Measurements from ENCODE around the gene RHD.
"Not testable (repeated sequence)": the region's sequence is repeated elsewhere in the genome, so short reads cannot be mapped to it uniquely, and the experiment has no call there.

RHD gene

GRCh38 chr1:25361901-25362300 lies 89.6 kb downstream of the RHD start:
- Histone ChIP-seq H3F3A (ENCODE audit: insufficient read depth, low read length) (no peaks in the 10 kb centered on the region), H3K4me3 (ENCODE audit: low read depth, low read length, poor library complexity, severe bottlenecking) (no peak overlapping the region), H4K20me1 (ENCODE audit: insufficient read depth, low read length) (no peaks in the 10 kb centered on the region), H3K4me1 (ENCODE audit: insufficient read depth, low read length, severe bottlenecking) (no peaks in the 10 kb centered on the region), H3K79me2 (ENCODE audit: insufficient read depth, low read length) (no peaks in the 10 kb centered on the region), H3K27ac (ENCODE audit: low read depth, low read length, poor library complexity, severe bottlenecking) (no peak overlapping the region), H3K9ac (ENCODE audit: low read length) (no peak overlapping the region), H3K27me3 (ENCODE audit: insufficient read depth, low read length) (no peaks in the 10 kb centered on the region), H2AFZ (ENCODE audit: low read length) (no peak overlapping the region), H3K4me2 (ENCODE audit: low read length) (no peak overlapping the region), H3K36me3 (ENCODE audit: insufficient read depth, low read length) (peaks cover 45% of the 10 kb centered on the region), H3K9me3 (ENCODE audit: low read length) (no peaks in the 10 kb centered on the region), H3K9me2 (ENCODE audit: low read depth, low read length) (no peaks in the 10 kb centered on the region)
- no peak for TF ChIP-seq CTCF (IDR thresholded peaks at IDR 0.05; ENCODE audit: low read length)
- no peak for TF ChIP-seq EZH2 (IDR thresholded peaks at IDR 0.05; ENCODE audit: borderline replicate concordance, low read length)

GRCh38 chr1:25362634-25363559 lies 90.6 kb downstream of the RHD start:
- H2AFZ ChIP-seq (ENCODE audit: low read length); H3K9me2 ChIP-seq (ENCODE audit: low read depth, low read length); H3K9ac ChIP-seq (ENCODE audit: low read length); H3K27ac ChIP-seq (ENCODE audit: low read depth, low read length, poor library complexity, severe bottlenecking); H3K4me1 ChIP-seq (ENCODE audit: insufficient read depth, low read length, severe bottlenecking); H3K4me3 ChIP-seq (ENCODE audit: low read depth, low read length, poor library complexity, severe bottlenecking); H3K4me2 ChIP-seq (ENCODE audit: low read length); H3F3A ChIP-seq (ENCODE audit: insufficient read depth, low read length); H3K27me3 ChIP-seq (ENCODE audit: insufficient read depth, low read length); H3K9me3 ChIP-seq (ENCODE audit: low read length); H4K20me1 ChIP-seq (ENCODE audit: insufficient read depth, low read length); H3K79me2 ChIP-seq (ENCODE audit: insufficient read depth, low read length): not testable (repeated sequence)
- H3K36me3 ChIP-seq (ENCODE audit: insufficient read depth, low read length), result peaks cover 40% of the 10 kb centered on the region

GRCh38 chr1:25369241-25369640 lies 96.9 kb downstream of the RHD start:
- Histone ChIP-seq H3K36me3 (ENCODE audit: insufficient read depth, low read length) (no peaks in the 10 kb centered on the region), H3K4me2 (ENCODE audit: low read length) (no peak overlapping the region), H3K9ac (ENCODE audit: low read length) (no peak overlapping the region), H3K4me3 (ENCODE audit: low read depth, low read length, poor library complexity, severe bottlenecking) (no peak overlapping the region), H2AFZ (ENCODE audit: low read length) (no peak overlapping the region), H3K4me1 (ENCODE audit: insufficient read depth, low read length, severe bottlenecking) (no peaks in the 10 kb centered on the region), H3K27me3 (ENCODE audit: insufficient read depth, low read length) (no peaks in the 10 kb centered on the region), H3K9me3 (ENCODE audit: low read length) (no peaks in the 10 kb centered on the region), H3K9me2 (ENCODE audit: low read depth, low read length) (no peaks in the 10 kb centered on the region), H3F3A (ENCODE audit: insufficient read depth, low read length) (no peaks in the 10 kb centered on the region), H3K79me2 (ENCODE audit: insufficient read depth, low read length) (no peaks in the 10 kb centered on the region), H4K20me1 (ENCODE audit: insufficient read depth, low read length) (no peaks in the 10 kb centered on the region), H3K27ac (ENCODE audit: low read depth, low read length, poor library complexity, severe bottlenecking) (no peak overlapping the region)
- TF ChIP-seq EZH2 (IDR thresholded peaks at IDR 0.05; ENCODE audit: borderline replicate concordance, low read length) (no peak), CTCF (IDR thresholded peaks at IDR 0.05; ENCODE audit: low read length) (no peak)

GRCh38 chr1:25369691-25370271 lies 97.5 kb downstream of the RHD start:
- H2AFZ ChIP-seq (ENCODE audit: low read length); H3K4me2 ChIP-seq (ENCODE audit: low read length); H3K27ac ChIP-seq (ENCODE audit: low read depth, low read length, poor library complexity, severe bottlenecking); H3K9me2 ChIP-seq (ENCODE audit: low read depth, low read length); H4K20me1 ChIP-seq (ENCODE audit: insufficient read depth, low read length); H3K79me2 ChIP-seq (ENCODE audit: insufficient read depth, low read length); H3F3A ChIP-seq (ENCODE audit: insufficient read depth, low read length); H3K36me3 ChIP-seq (ENCODE audit: insufficient read depth, low read length); H3K9ac ChIP-seq (ENCODE audit: low read length); H3K4me3 ChIP-seq (ENCODE audit: low read depth, low read length, poor library complexity, severe bottlenecking); H3K4me1 ChIP-seq (ENCODE audit: insufficient read depth, low read length, severe bottlenecking); H3K27me3 ChIP-seq (ENCODE audit: insufficient read depth, low read length); H3K9me3 ChIP-seq (ENCODE audit: low read length): not testable (repeated sequence)

- H3K36me3 ChIP-seq (ENCODE audit: insufficient read depth, low read length); H3K4me3 ChIP-seq (ENCODE audit: low read depth, low read length, poor library complexity, severe bottlenecking); H3K9ac ChIP-seq (ENCODE audit: low read length); H3K27me3 ChIP-seq (ENCODE audit: insufficient read depth, low read length); H3K9me2 ChIP-seq (ENCODE audit: low read depth, low read length); H3K27ac ChIP-seq (ENCODE audit: low read depth, low read length, poor library complexity, severe bottlenecking); H3K79me2 ChIP-seq (ENCODE audit: insufficient read depth, low read length); H2AFZ ChIP-seq (ENCODE audit: low read length); H3K9me3 ChIP-seq (ENCODE audit: low read length); H3K4me2 ChIP-seq (ENCODE audit: low read length); H4K20me1 ChIP-seq (ENCODE audit: insufficient read depth, low read length); H3F3A ChIP-seq (ENCODE audit: insufficient read depth, low read length); H3K4me1 ChIP-seq (ENCODE audit: insufficient read depth, low read length, severe bottlenecking): not testable (repeated sequence)
These were observed 99.4 kb downstream of the RHD start for GRCh38 chr1:25371757-25372156.

- H2AFZ ChIP-seq (ENCODE audit: low read length); H3K36me3 ChIP-seq (ENCODE audit: insufficient read depth, low read length); H3K27me3 ChIP-seq (ENCODE audit: insufficient read depth, low read length); H3K9ac ChIP-seq (ENCODE audit: low read length); H3K4me2 ChIP-seq (ENCODE audit: low read length); H3K27ac ChIP-seq (ENCODE audit: low read depth, low read length, poor library complexity, severe bottlenecking); H3K4me3 ChIP-seq (ENCODE audit: low read depth, low read length, poor library complexity, severe bottlenecking); H3F3A ChIP-seq (ENCODE audit: insufficient read depth, low read length); H3K79me2 ChIP-seq (ENCODE audit: insufficient read depth, low read length); H4K20me1 ChIP-seq (ENCODE audit: insufficient read depth, low read length); H3K4me1 ChIP-seq (ENCODE audit: insufficient read depth, low read length, severe bottlenecking); H3K9me3 ChIP-seq (ENCODE audit: low read length); H3K9me2 ChIP-seq (ENCODE audit: low read depth, low read length): not testable (repeated sequence)
These were observed 106.1 kb downstream of the RHD start for GRCh38 chr1:25378367-25378766.
